PC-3 (cell line): ENCODE results near the gene XYLT2.

Source experiments
- EZH2 ChIP-seq: fragments of 300-600 bp; sonication (generic); IDR thresholded peaks from one replicate; pipeline ENCODE4 v1.6.1; 2017; ENCODE audit warnings: antibody characterized with exemption, mild to moderate bottlenecking, low read length; ENCODE audit not compliant: unreplicated experiment
- TF ChIP-seq, protein P1 (sequence below): fragments of 300-600 bp; sonication (generic); conservative IDR thresholded peaks from 2 replicates; pipeline ENCODE4 v1.5.1; 2017; ENCODE audit warnings: antibody characterized with exemption, low read depth, mild to moderate bottlenecking, low read length

DNA sequence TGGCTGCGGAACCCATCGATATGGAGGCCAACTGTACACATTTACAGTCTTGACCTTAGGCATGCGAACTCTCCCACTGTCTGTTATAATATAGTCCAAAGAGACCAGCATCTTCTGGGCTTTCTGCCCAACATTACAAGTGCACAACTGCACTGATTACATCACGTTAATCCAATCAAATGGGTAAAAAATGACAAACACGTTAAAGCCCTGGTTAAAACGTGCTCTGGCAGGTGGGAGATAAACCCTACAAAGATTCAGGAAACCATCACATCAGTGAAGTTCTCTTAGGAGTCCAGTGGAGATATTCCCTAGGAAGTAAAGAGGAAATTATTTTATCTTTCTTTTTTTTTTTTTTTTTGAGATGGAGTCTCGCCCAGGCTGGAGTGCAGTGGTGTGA lies 23.7 kb upstream of the XYLT2 start:
- TF ChIP-seq, protein P1, sequence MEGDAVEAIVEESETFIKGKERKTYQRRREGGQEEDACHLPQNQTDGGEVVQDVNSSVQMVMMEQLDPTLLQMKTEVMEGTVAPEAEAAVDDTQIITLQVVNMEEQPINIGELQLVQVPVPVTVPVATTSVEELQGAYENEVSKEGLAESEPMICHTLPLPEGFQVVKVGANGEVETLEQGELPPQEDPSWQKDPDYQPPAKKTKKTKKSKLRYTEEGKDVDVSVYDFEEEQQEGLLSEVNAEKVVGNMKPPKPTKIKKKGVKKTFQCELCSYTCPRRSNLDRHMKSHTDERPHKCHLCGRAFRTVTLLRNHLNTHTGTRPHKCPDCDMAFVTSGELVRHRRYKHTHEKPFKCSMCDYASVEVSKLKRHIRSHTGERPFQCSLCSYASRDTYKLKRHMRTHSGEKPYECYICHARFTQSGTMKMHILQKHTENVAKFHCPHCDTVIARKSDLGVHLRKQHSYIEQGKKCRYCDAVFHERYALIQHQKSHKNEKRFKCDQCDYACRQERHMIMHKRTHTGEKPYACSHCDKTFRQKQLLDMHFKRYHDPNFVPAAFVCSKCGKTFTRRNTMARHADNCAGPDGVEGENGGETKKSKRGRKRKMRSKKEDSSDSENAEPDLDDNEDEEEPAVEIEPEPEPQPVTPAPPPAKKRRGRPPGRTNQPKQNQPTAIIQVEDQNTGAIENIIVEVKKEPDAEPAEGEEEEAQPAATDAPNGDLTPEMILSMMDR = no peak
- TF ChIP-seq EZH2 = no peak
